Activated CD4-positive, alpha-beta T cell treated with anti-CD3 and anti-CD28 coated beads, Interleukin-2, amount 50 U/mL, for 24 hours (primary cell): ENCODE data around the gene COL11A2.
A peak's percentile ranks its signal among the peaks of the same experiment; 100 is the strongest.

Experiments used
- DNase-seq, 2 donors: peaks; one replicate each; pipeline ENCODE4 v3.0.0-alpha.2; 2020; ENCODE audit warnings: low read depth in 1 of 2, low spot score in 1 of 2

The COL11A2 gene

GRCh38 chr6:33120001-33120400, 72.3 kb downstream of the COL11A2 start:
- no peak for DNase-seq

- DNase-seq: peak in 1 of 2 donors; percentile 52
Measured at GRCh38 chr6:33118525-33119123, 73.6 kb downstream of the COL11A2 start.

- DNase-seq: no peak
Measured at GRCh38 chr6:33117811-33118277, 74.4 kb downstream of the COL11A2 start.

- DNase-seq: no peak
Measured at GRCh38 chr6:33116841-33117711, 75.2 kb downstream of the COL11A2 start.

- DNase-seq: no peak
Measured at GRCh38 chr6:33116417-33116816, 75.8 kb downstream of the COL11A2 start.

GRCh38 chr6:33114406-33114805, 77.9 kb downstream of the COL11A2 start:
- no peak for DNase-seq

GRCh38 chr6:33113755-33114154, 78.5 kb downstream of the COL11A2 start:
- no peak for DNase-seq
